GM21381 (cell line): Measurements from ENCODE around the gene CARS1.
A peak's percentile ranks its signal among the peaks of the same experiment; 100 is the strongest.

Experiments used
- ATAC-seq: cut with Tn5 transposase; IDR thresholded peaks from one replicate; pipeline ENCODE4 v1.9.1; 2021; ENCODE audit warnings: mild to moderate bottlenecking, moderate library complexity; ENCODE audit not compliant: unreplicated experiment

CARS1 gene

DNA sequence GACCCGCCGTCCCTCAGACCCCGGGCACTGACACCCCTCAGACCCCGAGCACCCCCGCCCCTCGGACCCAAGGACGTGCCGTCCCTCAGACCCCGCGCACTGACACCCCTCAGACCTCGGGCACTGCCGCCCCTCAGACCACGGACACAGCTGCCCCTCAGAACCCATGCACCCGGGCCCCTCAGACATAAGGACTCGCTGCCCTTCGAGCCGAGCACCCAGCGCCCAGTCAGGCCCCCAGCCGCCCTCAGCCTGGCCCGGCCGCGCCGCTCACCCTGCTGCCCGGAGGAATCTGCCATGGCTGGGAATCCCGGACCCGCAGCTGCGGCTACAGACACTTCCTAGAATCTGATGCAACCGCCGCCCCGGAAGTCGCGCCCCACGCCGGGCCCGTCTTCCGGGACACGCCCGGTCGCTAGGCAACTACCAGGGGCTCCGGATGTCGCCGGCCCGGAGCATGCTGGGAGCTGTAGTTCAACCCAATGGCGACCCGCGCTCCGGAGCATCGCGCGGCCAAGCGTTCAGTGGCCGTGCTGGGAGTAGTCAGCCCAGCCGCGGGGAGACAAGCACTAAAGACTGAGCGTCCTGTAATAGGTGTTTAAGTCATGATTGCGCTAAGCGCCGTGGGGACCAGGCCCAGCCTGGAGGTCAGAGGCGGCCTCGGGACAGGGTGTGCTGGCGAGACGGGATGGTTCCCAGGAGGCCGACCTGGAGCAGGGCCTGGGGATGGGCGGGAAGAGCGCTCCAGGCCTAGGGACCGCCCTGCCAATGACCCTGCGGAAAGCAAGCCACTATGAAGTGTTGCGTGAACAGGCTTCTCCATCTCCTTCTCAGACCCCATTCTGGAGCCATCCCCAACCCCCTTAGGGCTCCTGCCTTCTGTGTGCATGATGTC lies at the start of gene CARS1:
Gene CARS1, minus strand, starts transcription at position 355 of the 895 bp plus-strand sequence. Its CDS starts 56 bp downstream, at position 299.
- peak; percentile 96 for ATAC-seq

- ATAC-seq: no peak
Measured at GRCh38 chr11:3105791-3106735, 48.8 kb upstream of the CARS1 start.

DNA sequence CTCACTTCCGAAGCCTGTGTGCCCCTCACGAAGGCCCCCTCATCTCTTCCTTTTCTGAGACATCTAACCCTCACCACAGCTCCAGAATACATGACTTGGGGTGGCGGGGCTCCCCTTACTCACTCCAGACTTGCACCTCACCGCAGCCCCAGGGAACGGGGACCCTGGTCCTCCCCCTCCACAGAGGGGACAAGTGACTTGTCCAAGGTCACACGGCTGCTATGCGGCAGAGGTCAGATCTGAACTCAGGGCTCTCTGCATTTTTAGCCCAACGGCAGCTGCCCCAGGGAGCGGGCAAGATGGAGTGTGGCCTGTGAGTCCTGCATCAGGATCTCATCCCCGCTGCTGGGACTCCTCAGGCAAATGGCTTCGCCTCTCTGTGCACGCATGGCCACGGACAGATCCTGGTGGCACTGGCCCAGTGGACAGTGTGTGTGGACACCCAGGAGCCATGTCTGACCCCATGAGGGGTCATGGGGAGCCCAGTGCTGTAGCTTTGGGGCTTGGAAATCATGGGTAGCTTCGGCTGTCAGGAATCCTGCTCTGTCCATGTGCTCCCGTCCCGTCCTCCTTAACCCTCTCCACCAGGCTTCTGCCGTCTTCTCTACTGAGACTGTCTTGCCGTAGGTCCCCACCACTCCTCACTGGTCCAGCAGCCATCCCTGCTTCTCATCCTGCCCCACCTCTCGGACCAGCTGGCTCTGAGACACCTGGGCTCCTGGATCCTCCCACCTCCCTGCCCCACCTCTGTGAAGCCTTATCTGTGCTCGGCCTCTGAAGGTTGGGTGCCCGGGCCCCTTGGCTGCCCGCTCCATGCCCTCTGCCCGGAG lies 48.0 kb upstream of the CARS1 start:
- ATAC-seq: no peak

DNA sequence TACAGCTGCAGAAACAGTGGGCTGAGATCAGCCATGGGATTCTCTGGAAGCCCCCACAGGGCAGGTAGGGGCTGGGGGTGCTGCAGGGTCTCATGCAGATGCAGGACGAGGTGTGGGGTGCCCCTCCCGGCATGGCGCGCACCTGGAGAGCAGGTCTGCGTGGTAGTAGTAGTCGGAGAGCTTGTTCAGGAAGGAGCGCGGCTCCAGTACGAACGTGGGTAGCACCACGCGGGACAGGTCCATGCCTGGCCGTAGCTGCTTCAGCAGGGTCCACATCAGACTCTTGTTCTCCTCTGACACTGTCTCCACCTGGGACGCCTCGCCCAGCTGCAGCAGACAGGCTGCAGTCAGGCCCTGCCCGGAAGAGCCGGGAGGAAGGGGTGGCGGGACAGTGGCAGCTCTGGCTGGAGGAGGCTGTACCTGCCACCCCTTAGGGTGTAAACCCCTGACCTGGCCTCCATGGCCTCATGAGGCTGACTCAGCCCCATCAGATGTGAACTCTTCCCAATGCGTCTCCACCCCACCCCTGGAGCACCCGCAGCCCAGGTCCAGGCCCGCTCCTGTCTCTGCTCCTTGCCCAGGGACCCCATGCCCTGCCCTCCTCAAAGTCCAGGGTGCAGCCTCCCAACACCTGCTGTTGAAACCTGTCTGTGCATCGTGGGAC lies 47.0 kb upstream of the CARS1 start:
- ATAC-seq: no peak

- ATAC-seq: no peak
Measured at GRCh38 chr11:3103076-3103475, 45.9 kb upstream of the CARS1 start.

GRCh38 chr11:3102641-3102921 lies 45.4 kb upstream of the CARS1 start:
- no peak for ATAC-seq

DNA sequence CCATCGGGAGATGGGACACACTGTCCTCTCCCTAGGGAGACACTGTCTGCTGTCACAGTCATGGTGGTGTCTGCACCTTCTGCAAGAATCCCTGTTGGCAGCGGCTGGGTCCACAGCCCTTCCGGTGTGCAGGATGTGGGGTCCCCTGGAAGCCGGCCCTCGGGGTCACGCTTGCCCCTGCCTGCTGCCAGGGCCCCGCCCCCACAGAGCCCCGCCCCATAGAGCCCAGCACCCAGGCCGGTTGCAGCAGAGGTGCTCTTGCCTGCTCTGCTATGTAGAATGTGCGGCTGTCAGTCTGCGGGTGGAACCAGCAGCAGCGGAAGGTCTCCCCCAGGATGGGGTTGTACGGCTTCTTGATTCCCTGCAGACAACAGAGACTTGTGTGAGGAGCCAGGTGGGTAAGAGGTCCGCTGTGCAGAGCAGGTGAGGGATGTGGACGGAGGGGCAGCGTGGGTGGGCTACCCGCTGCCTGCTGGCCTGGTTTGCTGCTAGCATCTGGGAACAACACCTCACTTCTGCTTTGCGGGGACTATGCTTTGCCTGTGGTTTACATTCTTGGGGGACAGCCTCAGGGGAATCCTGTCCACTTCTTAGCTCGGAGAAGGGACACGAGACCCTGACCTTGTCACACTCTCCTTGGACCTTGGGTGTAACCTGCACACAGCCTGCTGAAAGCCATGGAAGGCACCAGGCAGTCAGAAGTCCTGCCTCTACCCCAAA lies 44.9 kb upstream of the CARS1 start:
- ATAC-seq: no peak

DNA sequence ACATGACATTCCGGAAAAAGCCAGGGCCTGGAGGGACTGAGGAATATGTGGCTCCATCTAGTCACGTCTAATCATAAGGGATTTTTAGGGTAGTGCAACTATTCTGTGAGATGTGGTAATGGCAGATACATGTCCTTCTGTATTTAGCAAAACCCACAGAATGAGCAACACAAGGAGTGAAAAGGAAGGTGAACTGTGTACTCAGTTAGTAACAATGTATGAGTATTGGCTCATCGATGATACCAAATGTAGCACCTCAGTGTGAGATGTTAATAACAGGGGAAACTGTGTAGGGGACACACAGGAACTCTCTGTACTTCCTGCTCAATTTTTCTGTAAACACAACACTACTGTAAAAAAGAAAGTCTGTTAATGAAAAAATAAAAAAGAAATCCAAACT lies 42.0 kb upstream of the CARS1 start:
- no peak for ATAC-seq

DNA sequence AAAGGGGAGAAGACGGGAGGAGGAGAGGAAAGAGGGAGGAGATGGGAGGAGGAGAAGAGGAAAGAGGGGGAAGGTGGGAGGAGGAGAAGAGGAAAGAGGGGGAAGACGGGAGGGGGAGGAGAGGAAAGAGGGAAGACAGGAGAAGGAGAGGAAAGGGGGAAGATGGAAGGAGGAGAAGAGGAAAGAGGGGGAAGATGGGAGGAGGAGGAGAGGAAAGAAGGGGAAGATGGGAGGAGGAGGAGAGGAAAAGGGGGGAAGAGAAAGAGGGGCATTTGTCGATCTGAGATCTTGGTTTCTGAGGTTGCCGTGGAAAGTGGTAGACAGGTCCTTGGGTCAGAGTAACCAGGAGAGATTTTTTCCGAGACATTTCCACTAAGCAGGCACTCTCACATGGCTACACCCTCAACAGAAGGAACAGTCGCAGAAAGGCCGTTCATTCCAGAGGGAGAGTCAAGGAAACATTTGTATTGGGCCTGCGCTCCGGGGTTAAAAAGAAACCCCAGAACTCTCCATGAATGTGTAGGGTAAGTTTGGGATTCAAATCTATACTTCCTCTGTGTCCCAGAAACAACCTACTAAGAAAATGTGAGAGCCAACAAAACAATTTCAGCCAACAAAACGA lies 39.8 kb upstream of the CARS1 start:
- no peak for ATAC-seq

- no peak for ATAC-seq
Measured at GRCh38 chr11:3095712-3096361, 38.6 kb upstream of the CARS1 start.

GRCh38 chr11:3094223-3094824 lies 37.1 kb upstream of the CARS1 start:
- ATAC-seq: no peak

GRCh38 chr11:3093281-3094191 lies 36.3 kb upstream of the CARS1 start:
- ATAC-seq: no peak

DNA sequence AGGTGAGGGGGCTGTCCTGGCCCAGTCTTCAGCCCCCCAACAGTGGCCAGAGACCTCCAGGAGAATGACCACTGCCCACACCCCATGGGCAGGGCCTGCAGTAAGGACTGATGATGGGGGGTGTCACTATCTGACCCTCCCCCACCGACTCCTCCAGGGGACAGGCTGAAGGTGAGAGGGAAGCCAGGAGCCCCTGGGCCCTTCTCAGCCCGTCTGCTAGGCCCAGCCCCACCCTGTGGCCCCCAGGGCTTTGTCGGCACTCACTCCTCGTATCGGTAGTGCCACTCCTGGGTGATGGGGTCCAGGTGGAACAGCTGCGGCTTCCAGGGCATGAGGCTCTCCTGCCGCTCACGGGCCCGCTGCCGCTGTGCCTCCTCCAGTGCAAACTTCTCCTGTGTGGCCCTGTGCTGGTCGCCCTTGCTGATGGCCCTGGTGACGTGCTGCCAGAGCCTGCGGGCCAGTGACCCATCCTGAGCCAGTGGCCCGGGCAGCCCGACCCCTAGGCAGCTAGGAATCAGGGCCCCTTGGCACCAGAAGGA lies 35.4 kb upstream of the CARS1 start:
- no peak for ATAC-seq

GRCh38 chr11:3091846-3092602 lies 34.8 kb upstream of the CARS1 start:
- ATAC-seq: no peak

- ATAC-seq: no peak
Measured at GRCh38 chr11:3091081-3091845, 34.0 kb upstream of the CARS1 start.
